Measurements from ENCODE around the gene NEURL2.

GRCh38 chr20:45874576-45874975 lies 16.4 kb downstream of the NEURL2 start:
- TF ChIP-seq POLR2AphosphoS5 (IDR thresholded peaks at IDR 0.05) (no peak), CTCF (IDR thresholded peaks at IDR 0.05) (no peak)

Data from suprapubic skin (tissue), 3 donors.